Mesendoderm (in vitro differentiated cells): ENCODE results near the gene BCL2.

ENCODE experiments used
- DNase-seq: peaks from one replicate; pipeline ENCODE4 v3.0.0; 2013
- H2AK5ac ChIP-seq: 2 replicates; pipeline ENCODE4 v1.6.1; 2013; ENCODE audit warnings: low read length, inconsistent platforms
- H2BK120ac ChIP-seq: 2 replicates; pipeline ENCODE4 v1.6.1; 2013; ENCODE audit warnings: low read depth, mild to moderate bottlenecking, low read length, moderate library complexity, mixed read lengths
- H2BK15ac ChIP-seq: replicated peaks from 2 replicates; pipeline ENCODE4 v1.6.1; 2013; ENCODE audit warnings: low read depth, mild to moderate bottlenecking, moderate library complexity
- H2BK5ac ChIP-seq: 2 replicates; pipeline ENCODE4 v1.6.1; 2013; ENCODE audit warnings: low read length, inconsistent platforms
- H3K18ac ChIP-seq: 2 replicates; pipeline ENCODE4 v1.6.1; 2013; ENCODE audit warnings: mild to moderate bottlenecking, low read length, mixed read lengths
- H3K23ac ChIP-seq: one replicate; pipeline ENCODE4 v1.6.1; 2013; ENCODE audit warnings: low read length
- H3K27ac ChIP-seq: 2 replicates; pipeline ENCODE4 v1.5.1; 2013; ENCODE audit warnings: low read depth, mild to moderate bottlenecking, inconsistent platforms, low read length, moderate library complexity
- H3K27me3 ChIP-seq: 2 replicates; pipeline ENCODE4 v1.6.1; 2013; ENCODE audit warnings: low read length, control low read depth, mild to moderate bottlenecking, inconsistent platforms; ENCODE audit not compliant: insufficient read depth, poor library complexity
- H3K36me3 ChIP-seq: 2 replicates; pipeline ENCODE4 v1.6.1; 2013; ENCODE audit warnings: low read length, inconsistent platforms; ENCODE audit not compliant: control insufficient read depth, insufficient read depth
- H3K4ac ChIP-seq: one replicate; pipeline ENCODE4 v1.6.1; 2013; ENCODE audit warnings: low read depth, mild to moderate bottlenecking, low read length, moderate library complexity
- H3K4me1 ChIP-seq: 2 replicates; pipeline ENCODE4 v1.6.1; 2013; ENCODE audit warnings: low read depth, low read length, inconsistent platforms; ENCODE audit not compliant: control insufficient read depth
- H3K4me2 ChIP-seq: 2 replicates; pipeline ENCODE4 v1.6.1; 2013; ENCODE audit warnings: low read length
- H3K4me3 ChIP-seq: 2 replicates; pipeline ENCODE4 v1.5.1; 2013; ENCODE audit warnings: mild to moderate bottlenecking, low read length
- H3K56ac ChIP-seq: one replicate; pipeline ENCODE4 v1.6.1; 2013; ENCODE audit warnings: low read length
- H3K79me1 ChIP-seq: 2 replicates; pipeline ENCODE4 v1.6.1; 2013; ENCODE audit warnings: low read length, inconsistent platforms
- H3K79me2 ChIP-seq: 2 replicates; pipeline ENCODE4 v1.6.1; 2013; ENCODE audit warnings: mild to moderate bottlenecking, low read length; ENCODE audit not compliant: control insufficient read depth, insufficient read depth
- H3K9ac ChIP-seq: 2 replicates; pipeline ENCODE4 v1.6.1; 2013; ENCODE audit warnings: low read length, inconsistent platforms
- H4K5ac ChIP-seq: one replicate; pipeline ENCODE4 v1.6.1; 2013; ENCODE audit warnings: low read length
- H4K8ac ChIP-seq: one replicate; pipeline ENCODE4 v1.6.1; 2013; ENCODE audit warnings: low read depth, mild to moderate bottlenecking, control low read depth, low read length, moderate library complexity
- WGBS: extraction: QIAGEN DNeasy Blood & Tissue Kit; methylation state at CpG from one replicate; pipeline ENCODE4 v1.1.7; 2013; ENCODE audit warnings: low lambda C conversion rate, missing lambda C conversion rate; ENCODE audit not compliant: insufficient coverage; ENCODE audit errors: extremely low coverage; 5-methylcytosine and 5-hydroxymethylcytosine counted together

BCL2 gene

DNA sequence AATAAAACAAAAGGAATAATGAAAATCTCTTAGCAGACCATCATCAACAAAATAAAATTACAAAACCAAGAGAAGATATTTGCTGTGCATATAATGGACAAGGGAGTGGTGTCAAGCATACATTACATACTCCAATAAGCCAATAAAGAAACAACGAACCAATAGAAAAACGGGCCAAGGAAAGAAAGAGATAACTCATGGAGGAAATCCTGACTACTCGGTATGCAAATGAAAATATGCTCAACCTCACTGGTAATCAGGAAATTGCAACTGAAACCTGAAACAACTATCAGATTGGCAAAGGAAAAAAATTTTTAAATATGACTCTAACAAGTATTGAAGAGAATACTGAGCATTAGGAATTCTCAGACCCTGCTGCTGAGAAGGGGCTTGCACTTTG, 84.7 kb downstream of the BCL2 start:
- H3K27ac ChIP-seq = no peak overlapping the region

DNA sequence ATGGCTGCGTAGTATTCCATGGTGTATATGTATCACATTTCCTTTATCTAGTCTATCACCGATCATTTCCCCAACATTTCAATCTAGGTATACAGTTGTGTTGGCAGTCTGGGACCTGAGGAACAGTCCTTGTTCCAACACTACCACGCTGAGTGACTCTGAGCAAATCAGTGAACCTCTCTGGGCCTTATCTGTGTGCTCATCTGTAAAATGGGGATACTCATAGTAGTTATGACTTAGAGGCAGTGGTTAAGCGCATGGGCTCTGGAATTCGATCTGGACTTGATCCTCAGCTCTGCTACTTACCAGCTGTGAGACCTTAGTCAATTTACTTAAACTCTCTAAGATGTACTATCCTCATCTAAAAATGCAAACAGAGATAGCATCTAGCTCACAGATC, 85.1 kb downstream of the BCL2 start:
- Histone ChIP-seq H4K8ac (no peak overlapping the region), H3K9ac (no peak overlapping the region), H3K23ac (no peak overlapping the region), H3K79me1 (no peaks in the 10 kb centered on the region), H3K56ac (no peak overlapping the region), H3K36me3 (no peaks in the 10 kb centered on the region), H3K27ac (no peak overlapping the region), H3K4me2 (no peak overlapping the region), H3K4me1 (peaks cover 3% of the 10 kb centered on the region), H4K5ac (no peak overlapping the region), H3K18ac (no peak overlapping the region), H2BK15ac (no peak overlapping the region), H3K79me2 (no peaks in the 10 kb centered on the region), H3K27me3 (no peaks in the 10 kb centered on the region), H3K4me3 (no peak overlapping the region), H2BK5ac (no peak overlapping the region), H3K4ac (no peak overlapping the region), H2BK120ac (no peak overlapping the region), H2AK5ac (no peak overlapping the region)
- WGBS = no CpG with 5 or more reads among the region's 5 CpGs
- no peak for DNase-seq

More for the DNA sequence above, 84.7 kb downstream of the BCL2 start:
- Histone ChIP-seq H4K8ac (no peak overlapping the region), H2BK120ac (no peak overlapping the region), H3K79me1 (no peaks in the 10 kb centered on the region), H3K4me2 (no peak overlapping the region), H3K4me3 (no peak overlapping the region), H3K9ac (no peak overlapping the region), H2BK5ac (no peak overlapping the region), H2BK15ac (no peak overlapping the region), H4K5ac (no peak overlapping the region), H3K4ac (no peak overlapping the region), H3K27me3 (no peaks in the 10 kb centered on the region), H3K79me2 (no peaks in the 10 kb centered on the region), H3K36me3 (no peaks in the 10 kb centered on the region), H3K23ac (no peak overlapping the region), H3K4me1 (peaks cover 3% of the 10 kb centered on the region), H2AK5ac (no peak overlapping the region), H3K18ac (no peak overlapping the region), H3K56ac (no peak overlapping the region)
- WGBS = no CpG with 5 or more reads among the region's 3 CpGs
- DNase-seq = no peak

DNA sequence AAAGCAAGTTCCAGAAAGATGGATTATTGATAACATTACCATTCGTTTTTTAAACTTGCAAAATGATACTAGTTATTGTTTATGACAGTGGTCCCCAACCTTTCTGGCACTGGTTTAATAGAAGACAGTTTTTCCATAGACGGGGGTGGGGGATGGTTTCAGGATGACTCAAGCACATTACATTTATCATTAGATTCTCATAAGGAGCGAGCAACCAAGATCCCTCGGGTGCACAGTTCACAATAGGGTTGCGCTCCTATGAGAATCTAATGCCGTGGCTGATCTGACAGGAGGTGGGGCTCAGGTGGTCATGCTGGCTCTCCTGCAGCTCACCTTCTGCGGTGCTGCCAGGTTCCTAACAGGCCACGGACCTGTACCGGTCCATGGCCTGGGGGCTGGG, 86.2 kb downstream of the BCL2 start:
- H3K79me2 ChIP-seq = no peaks in the 10 kb centered on the region
- H3K23ac ChIP-seq = no peak overlapping the region
- peaks cover under 1% of the 10 kb centered on the region for H3K4me1 ChIP-seq
- no peak overlapping the region for H4K5ac ChIP-seq
- no peak overlapping the region for H2AK5ac ChIP-seq
- no peak overlapping the region for H3K56ac ChIP-seq
- no peak overlapping the region for H2BK5ac ChIP-seq
- no peak overlapping the region for H3K4ac ChIP-seq
- no peaks in the 10 kb centered on the region for H3K27me3 ChIP-seq
- H3K9ac ChIP-seq = no peak overlapping the region
- no peak overlapping the region for H2BK120ac ChIP-seq
- no peak overlapping the region for H3K27ac ChIP-seq
- no peaks in the 10 kb centered on the region for H3K79me1 ChIP-seq
- no peak overlapping the region for H3K18ac ChIP-seq
- no peak for DNase-seq
- no peaks in the 10 kb centered on the region for H3K36me3 ChIP-seq
- no peak overlapping the region for H2BK15ac ChIP-seq
- H4K8ac ChIP-seq = no peak overlapping the region
- WGBS = no CpG with 5 or more reads among the region's 9 CpGs
- no peak overlapping the region for H3K4me2 ChIP-seq
- H3K4me3 ChIP-seq = no peak overlapping the region

DNA sequence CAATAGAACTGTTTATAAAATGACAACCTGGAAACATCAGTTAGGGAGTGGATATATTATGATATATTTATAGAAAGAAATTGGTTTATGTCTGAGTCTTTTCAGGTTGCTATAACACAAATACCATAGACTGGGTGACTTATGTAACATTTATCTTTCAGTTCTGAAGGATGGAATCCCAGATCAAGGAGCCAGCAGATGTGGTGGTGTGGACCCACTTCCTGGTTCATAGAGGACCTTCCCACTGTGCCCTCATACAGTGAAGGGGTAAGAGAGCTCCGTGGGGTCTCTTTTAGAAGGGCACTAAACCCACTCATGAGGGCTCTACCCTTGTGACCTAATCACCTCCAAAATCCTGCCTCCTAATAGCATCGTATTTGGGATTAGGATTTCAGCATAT, 86.7 kb downstream of the BCL2 start:
- Histone ChIP-seq H3K23ac (no peak overlapping the region), H3K18ac (no peak overlapping the region), H4K5ac (no peak overlapping the region), H3K4me2 (no peak overlapping the region), H3K56ac (no peak overlapping the region), H2AK5ac (no peak overlapping the region), H3K4ac (no peak overlapping the region), H3K36me3 (no peaks in the 10 kb centered on the region), H2BK15ac (no peak overlapping the region), H3K4me1 (no peaks in the 10 kb centered on the region), H3K9ac (no peak overlapping the region), H3K4me3 (no peak overlapping the region), H3K27me3 (no peaks in the 10 kb centered on the region), H3K79me1 (no peaks in the 10 kb centered on the region), H2BK120ac (no peak overlapping the region), H2BK5ac (no peak overlapping the region), H3K79me2 (no peaks in the 10 kb centered on the region), H3K27ac (no peak overlapping the region), H4K8ac (no peak overlapping the region)
- WGBS = no CpG with 5 or more reads among the region's 2 CpGs
- no peak for DNase-seq

DNA sequence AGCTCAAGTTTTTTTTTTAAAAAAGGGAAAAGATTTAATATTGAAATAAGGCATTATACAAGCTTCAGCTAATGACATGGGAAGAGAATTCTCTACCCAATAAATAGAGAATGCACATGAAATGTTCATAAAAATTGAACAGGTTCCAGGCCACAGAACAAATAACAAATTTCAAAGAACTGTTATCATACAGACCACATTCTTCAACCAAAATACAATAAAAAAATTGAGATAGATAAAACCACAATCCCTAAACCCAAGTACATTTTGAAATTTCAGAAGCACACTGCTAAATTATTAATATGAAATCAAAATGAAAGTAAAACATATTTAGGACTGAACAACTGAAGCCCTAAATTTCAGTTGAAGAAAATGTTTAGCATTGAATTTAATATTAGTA, 89.6 kb downstream of the BCL2 start:
- Histone ChIP-seq H2AK5ac (no peak overlapping the region), H3K36me3 (no peaks in the 10 kb centered on the region), H2BK5ac (no peak overlapping the region), H3K4me1 (no peaks in the 10 kb centered on the region), H3K4me3 (no peak overlapping the region), H3K79me1 (no peaks in the 10 kb centered on the region), H3K56ac (no peak overlapping the region), H2BK120ac (no peak overlapping the region), H3K4me2 (no peak overlapping the region), H3K27me3 (no peaks in the 10 kb centered on the region), H3K27ac (no peak overlapping the region), H4K8ac (no peak overlapping the region), H3K18ac (no peak overlapping the region), H3K4ac (no peak overlapping the region), H3K23ac (no peak overlapping the region), H3K9ac (no peak overlapping the region), H4K5ac (no peak overlapping the region), H2BK15ac (no peak overlapping the region), H3K79me2 (no peaks in the 10 kb centered on the region)
- DNase-seq = no peak

DNA sequence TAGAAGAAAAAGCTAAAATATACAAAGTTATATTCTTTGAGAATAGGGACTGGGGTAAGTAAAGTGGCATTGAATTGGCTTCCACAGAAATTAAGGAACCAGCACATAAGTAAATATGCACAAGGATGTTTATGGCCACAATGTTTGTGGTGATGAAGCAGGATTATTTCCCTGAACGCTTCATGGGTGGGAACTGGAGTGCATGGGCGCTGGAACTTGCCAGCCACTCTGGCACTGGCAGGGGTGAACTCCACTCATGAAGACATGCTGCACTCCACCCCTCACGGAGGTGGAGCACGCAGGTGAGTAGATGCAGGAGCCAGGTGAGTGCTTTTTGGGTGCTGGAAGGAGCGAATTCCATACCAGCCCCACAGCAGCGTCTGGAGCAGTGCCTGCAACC, 94.1 kb downstream of the BCL2 start:
- no peak overlapping the region for H3K56ac ChIP-seq
- WGBS = no CpG with 5 or more reads among the region's 6 CpGs

More for the DNA sequence above, 94.1 kb downstream of the BCL2 start:
- no peak for DNase-seq
- Histone ChIP-seq H4K8ac (no peak overlapping the region), H3K27me3 (no peaks in the 10 kb centered on the region), H3K4ac (no peak overlapping the region), H3K9ac (no peak overlapping the region), H2AK5ac (no peak overlapping the region), H2BK15ac (no peak overlapping the region), H3K79me1 (no peaks in the 10 kb centered on the region), H2BK120ac (no peak overlapping the region), H3K4me2 (no peak overlapping the region), H3K79me2 (no peaks in the 10 kb centered on the region), H4K5ac (no peak overlapping the region), H3K4me1 (no peaks in the 10 kb centered on the region), H3K27ac (no peak overlapping the region), H2BK5ac (no peak overlapping the region), H3K4me3 (no peak overlapping the region), H3K23ac (no peak overlapping the region), H3K36me3 (no peaks in the 10 kb centered on the region), H3K18ac (no peak overlapping the region)
